Endothelial cell of umbilical vein (primary cell): ENCODE results near the gene NCOR1. TPM values are rescaled to one million over a fixed set of nuclear protein-coding genes. Genes with fewer than 3 reads are reported as not detected.

Experiments
- BruUV-seq: library from RNA; stranded (reverse); fragments of 400-500 nt; replicated peaks from 2 replicates; lab custom pipeline; 2021; lab: Mats Ljungman, UMichigan
- CTCF ChIA-PET: fragments of 300-600, 350-600 bp; sonication (Branson Sonifier 250); formaldehyde crosslinking; loops from one replicate; lab custom pipeline; 2021; ENCODE audit warnings: antibody characterized with exemption, inconsistent platforms; lab: Charles Lee
- POLR2A ChIA-PET: fragments of 300-600, 350-600 bp; sonication (Branson Sonifier 250); formaldehyde crosslinking; loops from one replicate; lab custom pipeline; 2021; ENCODE audit warnings: antibody characterized with exemption, inconsistent platforms; lab: Charles Lee
- DNase-seq: peaks from one replicate; pipeline ENCODE4 v3.0.0-alpha.2; 2011; ENCODE audit warnings: low read depth, low spot score
- FAIRE-seq: peaks from 2 replicates; lab custom pipeline; 2011; peaks lifted over from hg19 to GRCh38; lab: Jason Lieb, UNC
- H2AFZ ChIP-seq: 2 replicates; pipeline ENCODE4 v1.6.0; 2012; ENCODE audit warnings: low read depth, low read length, control low read depth, inconsistent platforms
- H3K27ac ChIP-seq: 2 replicates; pipeline ENCODE4 v1.5.1; 2011; ENCODE audit warnings: low read depth, mild to moderate bottlenecking, control low read depth, low read length, moderate library complexity; ENCODE audit not compliant: insufficient read depth
- H3K27me3 ChIP-seq, 2 experiments: 2 replicates each; pipeline versions ENCODE4 v1.6.0 to v1.6.1; 2011; ENCODE audit warnings: low read length in 2 of 2, mixed read lengths in 1 of 2; ENCODE audit not compliant: control insufficient read depth in 2 of 2, insufficient read depth in 2 of 2
- H3K36me3 ChIP-seq, 2 experiments: 2 replicates in 1 of 2; 3 replicates in 1 of 2; pipeline ENCODE4 v1.5.1; 2011; ENCODE audit warnings: low read length in 2 of 2, mild to moderate bottlenecking in 1 of 2, moderate library complexity in 1 of 2; ENCODE audit not compliant: control insufficient read depth in 2 of 2, insufficient read depth in 2 of 2; ENCODE audit errors: extremely low read depth in 1 of 2
- H3K4me1 ChIP-seq: 3 replicates; pipeline ENCODE4 v1.5.1; 2011; ENCODE audit warnings: mild to moderate bottlenecking, low read length; ENCODE audit not compliant: control insufficient read depth, insufficient read depth; ENCODE audit errors: extremely low read depth
- H3K4me2 ChIP-seq: 2 replicates; pipeline ENCODE4 v1.6.1; 2011; ENCODE audit warnings: low read length, control low read depth, mixed read lengths; ENCODE audit not compliant: insufficient read depth
- H3K4me3 ChIP-seq, 3 experiments: fragments of 200-600 bp in 1 of 3; sonication (generic), shearing (Covaris generic) in 1 of 3; replicated peaks in 1 of 3; 2 replicates each; pipeline ENCODE4 v1.5.1; 2011 to 2016; ENCODE audit warnings: control low read depth in 3 of 3, low read length in 3 of 3, mild to moderate bottlenecking in 2 of 3, inconsistent platforms in 1 of 3, low read depth in 1 of 3, moderate library complexity in 1 of 3; ENCODE audit not compliant: insufficient read depth in 1 of 3
- H3K79me2 ChIP-seq: 2 replicates; pipeline ENCODE4 v1.6.0; 2012; ENCODE audit warnings: low read length, inconsistent platforms; ENCODE audit not compliant: control insufficient read depth, insufficient read depth
- H3K9ac ChIP-seq: replicated peaks from 2 replicates; pipeline ENCODE3; 2011; ENCODE audit warnings: low read length, control low read depth; ENCODE audit not compliant: insufficient read depth; ENCODE audit errors: extremely low read depth
- H3K9me1 ChIP-seq: replicated peaks from 3 replicates; pipeline ENCODE4 v1.6.0; 2011; ENCODE audit warnings: mild to moderate bottlenecking, low read length; ENCODE audit not compliant: control insufficient read depth, insufficient read depth; ENCODE audit errors: extremely low read depth
- H3K9me3 ChIP-seq: replicated peaks from 2 replicates; pipeline ENCODE4 v1.5.1; 2012; ENCODE audit warnings: low read length, inconsistent platforms; ENCODE audit not compliant: control insufficient read depth, insufficient read depth
- H4K20me1 ChIP-seq: replicated peaks from 2 replicates; pipeline ENCODE3; 2011; ENCODE audit warnings: mild to moderate bottlenecking, low read length; ENCODE audit not compliant: control insufficient read depth, insufficient read depth; ENCODE audit errors: extremely low read depth
- EZH2 ChIP-seq: IDR thresholded peaks from 2 replicates; pipeline ENCODE4 v1.6.1; 2012; ENCODE audit warnings: borderline replicate concordance, low read depth, mild to moderate bottlenecking, moderate library complexity, low read length, inconsistent platforms; ENCODE audit not compliant: severe bottlenecking
- FOS ChIP-seq: IDR thresholded peaks from 2 replicates; pipeline ENCODE4 v1.6.1; 2011; ENCODE audit warnings: mild to moderate bottlenecking, low read length, moderate library complexity, borderline replicate concordance; ENCODE audit not compliant: insufficient read depth
- GATA2 ChIP-seq: IDR thresholded peaks from 2 replicates; pipeline ENCODE4 v1.7.0; 2011; ENCODE audit warnings: low read depth, mild to moderate bottlenecking, moderate library complexity, mixed read lengths, low read length; ENCODE audit not compliant: insufficient read length, insufficient read depth
- JUN ChIP-seq: IDR thresholded peaks from 2 replicates; pipeline ENCODE4 v1.6.1; 2011; ENCODE audit warnings: borderline replicate concordance, low read depth; ENCODE audit not compliant: insufficient read length, insufficient read depth
- MYC ChIP-seq: IDR thresholded peaks from one replicate; pipeline ENCODE4 v1.6.1; 2011; ENCODE audit warnings: mild to moderate bottlenecking, low read depth, low read length
- POLR2A ChIP-seq: IDR thresholded peaks from 2 replicates; pipeline ENCODE4 v1.6.1; 2012; ENCODE audit warnings: low read depth, mild to moderate bottlenecking, control low read depth, low read length
- POLR2AphosphoS5 ChIP-seq: IDR thresholded peaks from 2 replicates; pipeline ENCODE4 v1.6.1; 2012; ENCODE audit warnings: low read depth, mild to moderate bottlenecking, control low read depth, low read length, moderate library complexity; ENCODE audit not compliant: insufficient read depth
- dilution Hi-C: fragments of 300-500 bp; cut with MboI; formaldehyde crosslinking; loops from one replicate; pipeline ENCODE4 v1.15.0; 2019; ENCODE audit warnings: low sequenced_read_pairs; ENCODE audit not compliant: extremely low pct_ligation_motif_present
- intact Hi-C: fragments of 100-400 bp; cut with micrococcal nuclease; formaldehyde crosslinking; loops from one replicate; pipeline ENCODE4 v1.10.0; 2022
- polyA plus RNA-seq, 4 experiments: library from polyadenylated mRNA; depleted of rRNA in 3 of 4; stranded (reverse) in 3 of 4; unstranded in 1 of 4; fragments of >200 nt; gene quantifications; 2 replicates each; pipeline versions ENCODE4 v1.2.1 to v1.2.3, GENCODE V29; 2011 to 2012; ENCODE audit warnings: missing spikeins in 1 of 4
- total RNA-seq: library from RNA; stranded (reverse); gene quantifications from 2 replicates; pipeline ENCODE4 v1.2.3, GENCODE V29; 2021
- TF ChIP-seq, protein P1 (sequence below): IDR thresholded peaks from 2 replicates; pipeline ENCODE4 v1.6.1; 2011; ENCODE audit not compliant: insufficient read depth, insufficient read length
- TF ChIP-seq, protein P2 (sequence below), 2 donors: IDR thresholded peaks; 1 replicate in 1 of 2; 2 replicates in 1 of 2; pipeline ENCODE4 v1.5.1; 2011; ENCODE audit warnings: low read length in 2 of 2, mild to moderate bottlenecking in 2 of 2, moderate library complexity in 2 of 2, control low read depth in 1 of 2, inconsistent platforms in 1 of 2, low read depth in 1 of 2; ENCODE audit not compliant: insufficient read depth in 1 of 2; ENCODE audit errors: extremely low read depth in 1 of 2

NCOR1 gene
- total and polyA plus RNA-seq, 2 donors (not counting 3 experiments of a cell fraction or from before 2014, with no cell fraction given), result 90.0 to 134 TPM

DNA sequence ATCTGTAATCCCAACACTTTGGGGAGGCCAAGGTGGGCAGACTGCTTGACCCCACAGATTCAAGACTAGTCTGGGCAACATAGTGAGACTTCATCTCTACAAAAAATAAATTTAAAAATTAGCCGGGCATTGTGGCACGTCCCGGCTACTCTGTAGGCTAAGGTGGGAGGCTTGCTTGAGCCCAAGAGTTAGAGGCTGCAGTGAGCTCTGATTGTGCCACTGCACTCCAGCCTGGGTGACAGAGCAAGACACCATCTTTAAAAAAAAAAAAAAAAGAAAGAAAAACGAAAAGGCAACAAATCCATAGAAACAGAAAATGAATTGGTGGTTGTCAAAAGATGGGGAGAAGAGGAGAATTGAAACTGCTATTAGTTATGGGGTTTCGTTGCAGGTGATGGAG is 27.7 kb downstream of the NCOR1 start:
- CTCF ChIA-PET, result no interaction called here
- POLR2A ChIA-PET, result no interaction called here
- FAIRE-seq (no peak), DNase-seq (no peak)
- Histone ChIP-seq H3K79me2 (peaks cover 69% of the 10 kb centered on the region), H3K27me3 (no peaks in the 10 kb centered on the region), H2AFZ (no peak overlapping the region), H3K9me1 (no peaks in the 10 kb centered on the region), H3K9me3 (no peaks in the 10 kb centered on the region), H3K4me1 (peaks cover 14% of the 10 kb centered on the region), H3K4me3 (no peak overlapping the region), H3K27ac (no peak overlapping the region), H3K4me2 (no peak overlapping the region), H4K20me1 (no peaks in the 10 kb centered on the region), H3K9ac (no peak overlapping the region), H3K36me3 (peaks cover 0 to 16% of the 10 kb centered on the region in 2 experiments)
- no TSS peak for BruUV-seq
- dilution Hi-C loops, result no loop called here
- intact Hi-C loops, result no loop called here
- TF ChIP-seq, protein P1, sequence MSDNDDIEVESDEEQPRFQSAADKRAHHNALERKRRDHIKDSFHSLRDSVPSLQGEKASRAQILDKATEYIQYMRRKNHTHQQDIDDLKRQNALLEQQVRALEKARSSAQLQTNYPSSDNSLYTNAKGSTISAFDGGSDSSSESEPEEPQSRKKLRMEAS, result no peak
- TF ChIP-seq FOS (no peak), POLR2A (no peak), POLR2AphosphoS5 (no peak), MYC (no peak), GATA2 (no peak), JUN (no peak), EZH2 (no peak)
- TF ChIP-seq, protein P2, sequence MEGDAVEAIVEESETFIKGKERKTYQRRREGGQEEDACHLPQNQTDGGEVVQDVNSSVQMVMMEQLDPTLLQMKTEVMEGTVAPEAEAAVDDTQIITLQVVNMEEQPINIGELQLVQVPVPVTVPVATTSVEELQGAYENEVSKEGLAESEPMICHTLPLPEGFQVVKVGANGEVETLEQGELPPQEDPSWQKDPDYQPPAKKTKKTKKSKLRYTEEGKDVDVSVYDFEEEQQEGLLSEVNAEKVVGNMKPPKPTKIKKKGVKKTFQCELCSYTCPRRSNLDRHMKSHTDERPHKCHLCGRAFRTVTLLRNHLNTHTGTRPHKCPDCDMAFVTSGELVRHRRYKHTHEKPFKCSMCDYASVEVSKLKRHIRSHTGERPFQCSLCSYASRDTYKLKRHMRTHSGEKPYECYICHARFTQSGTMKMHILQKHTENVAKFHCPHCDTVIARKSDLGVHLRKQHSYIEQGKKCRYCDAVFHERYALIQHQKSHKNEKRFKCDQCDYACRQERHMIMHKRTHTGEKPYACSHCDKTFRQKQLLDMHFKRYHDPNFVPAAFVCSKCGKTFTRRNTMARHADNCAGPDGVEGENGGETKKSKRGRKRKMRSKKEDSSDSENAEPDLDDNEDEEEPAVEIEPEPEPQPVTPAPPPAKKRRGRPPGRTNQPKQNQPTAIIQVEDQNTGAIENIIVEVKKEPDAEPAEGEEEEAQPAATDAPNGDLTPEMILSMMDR (IDR thresholded peaks at IDR 0.05; ENCODE audit: extremely low read depth in 1 of 2, insufficient read depth in 1 of 2, low read depth in 1 of 2, low read length in 2 of 2), result no peak
